Measurements from ENCODE around the gene AADAC. TPM values are rescaled to one million over a fixed set of nuclear protein-coding genes. Genes with fewer than 3 reads are reported as not detected.

Gene AADAC
- total RNA-seq, 4 donors from 2014 or later: 9.9 to 239 (median 67.4) TPM

GRCh38 chr3:151859233-151859673 is 45.3 kb downstream of the AADAC start:
- H3K4me3 ChIP-seq: no peak overlapping the region
- H3K36me3 ChIP-seq: no peaks in the 10 kb centered on the region
- TF ChIP-seq, protein P1, sequence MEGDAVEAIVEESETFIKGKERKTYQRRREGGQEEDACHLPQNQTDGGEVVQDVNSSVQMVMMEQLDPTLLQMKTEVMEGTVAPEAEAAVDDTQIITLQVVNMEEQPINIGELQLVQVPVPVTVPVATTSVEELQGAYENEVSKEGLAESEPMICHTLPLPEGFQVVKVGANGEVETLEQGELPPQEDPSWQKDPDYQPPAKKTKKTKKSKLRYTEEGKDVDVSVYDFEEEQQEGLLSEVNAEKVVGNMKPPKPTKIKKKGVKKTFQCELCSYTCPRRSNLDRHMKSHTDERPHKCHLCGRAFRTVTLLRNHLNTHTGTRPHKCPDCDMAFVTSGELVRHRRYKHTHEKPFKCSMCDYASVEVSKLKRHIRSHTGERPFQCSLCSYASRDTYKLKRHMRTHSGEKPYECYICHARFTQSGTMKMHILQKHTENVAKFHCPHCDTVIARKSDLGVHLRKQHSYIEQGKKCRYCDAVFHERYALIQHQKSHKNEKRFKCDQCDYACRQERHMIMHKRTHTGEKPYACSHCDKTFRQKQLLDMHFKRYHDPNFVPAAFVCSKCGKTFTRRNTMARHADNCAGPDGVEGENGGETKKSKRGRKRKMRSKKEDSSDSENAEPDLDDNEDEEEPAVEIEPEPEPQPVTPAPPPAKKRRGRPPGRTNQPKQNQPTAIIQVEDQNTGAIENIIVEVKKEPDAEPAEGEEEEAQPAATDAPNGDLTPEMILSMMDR (IDR thresholded peaks at IDR 0.05): no peak
- TF ChIP-seq POLR2A (IDR thresholded peaks at IDR 0.05): no peak
- H3K9me3 ChIP-seq: no peaks in the 10 kb centered on the region
- no peak overlapping the region for H3K27ac ChIP-seq
- no peak for DNase-seq
- no peaks in the 10 kb centered on the region for H3K27me3 ChIP-seq
- H3K4me1 ChIP-seq: no peaks in the 10 kb centered on the region

DNA sequence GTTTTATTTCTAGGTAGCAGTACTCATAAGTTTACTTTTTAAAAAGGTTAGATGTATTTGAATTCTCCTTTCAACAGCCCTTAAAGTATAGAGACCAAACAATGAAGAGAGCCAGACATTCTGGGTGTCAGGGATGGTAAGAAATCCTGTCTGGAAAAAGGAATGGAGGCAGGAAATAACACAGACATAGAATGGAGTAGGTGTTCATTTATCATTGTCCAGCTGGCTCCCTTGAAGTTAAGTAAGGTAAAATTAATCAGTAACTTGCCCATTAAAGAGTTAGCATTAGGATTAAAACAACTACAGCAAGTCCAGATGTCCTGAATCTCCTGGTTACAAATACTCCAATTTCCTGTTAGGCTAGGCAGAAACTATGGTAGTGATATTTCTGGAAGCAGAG is 46.0 kb downstream of the AADAC start:
- H3K9me3 ChIP-seq: no peaks in the 10 kb centered on the region
- no peaks in the 10 kb centered on the region for H3K4me1 ChIP-seq
- H3K36me3 ChIP-seq: no peaks in the 10 kb centered on the region
- H3K4me3 ChIP-seq: no peak overlapping the region
- no peak overlapping the region for H3K27ac ChIP-seq
- DNase-seq: no peak
- TF ChIP-seq, protein P1 (IDR thresholded peaks at IDR 0.05): no peak
- no peak for TF ChIP-seq POLR2A (IDR thresholded peaks at IDR 0.05)
- H3K27me3 ChIP-seq: no peaks in the 10 kb centered on the region

DNA sequence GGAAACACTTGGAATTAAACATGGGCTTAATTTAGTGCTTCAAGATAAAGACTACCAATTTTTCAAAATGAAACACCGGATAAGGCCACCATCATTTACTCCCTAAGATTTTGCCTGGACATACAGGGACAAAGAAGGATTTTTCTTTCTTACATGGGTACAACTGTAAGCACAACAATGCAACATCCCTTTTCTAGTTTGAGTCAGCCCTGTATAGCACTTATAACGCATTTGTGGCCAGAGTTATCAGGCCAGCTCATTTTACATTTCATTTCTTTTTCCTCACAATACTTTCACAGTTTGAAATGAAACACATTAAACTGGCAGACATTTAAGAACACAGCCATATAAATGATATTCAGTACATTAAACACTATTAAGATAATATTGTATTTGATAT is 49.7 kb downstream of the AADAC start:
- H3K36me3 ChIP-seq: no peaks in the 10 kb centered on the region
- no peak overlapping the region for H3K4me3 ChIP-seq
- H3K9me3 ChIP-seq: no peaks in the 10 kb centered on the region
- TF ChIP-seq, protein P1 (IDR thresholded peaks at IDR 0.05): no peak
- no peak for TF ChIP-seq POLR2A (IDR thresholded peaks at IDR 0.05)
- H3K4me1 ChIP-seq: no peaks in the 10 kb centered on the region
- DNase-seq: no peak
- H3K27me3 ChIP-seq: no peaks in the 10 kb centered on the region
- H3K27ac ChIP-seq: no peak overlapping the region

- no peaks in the 10 kb centered on the region for H3K9me3 ChIP-seq
- H3K27me3 ChIP-seq: no peaks in the 10 kb centered on the region
- DNase-seq: no peak
- no peaks in the 10 kb centered on the region for H3K36me3 ChIP-seq
- no peaks in the 10 kb centered on the region for H3K4me1 ChIP-seq
- H3K4me3 ChIP-seq: no peak overlapping the region
- TF ChIP-seq POLR2A (IDR thresholded peaks at IDR 0.05): no peak
- TF ChIP-seq, protein P1 (IDR thresholded peaks at IDR 0.05): no peak
- H3K27ac ChIP-seq: no peak overlapping the region
Observed at GRCh38 chr3:151864423-151865101, 50.6 kb downstream of the AADAC start.

GRCh38 chr3:151866711-151867410 is 52.9 kb downstream of the AADAC start:
- TF ChIP-seq, protein P1 (IDR thresholded peaks at IDR 0.05): no peak
- TF ChIP-seq POLR2A (IDR thresholded peaks at IDR 0.05): no peak
- Histone ChIP-seq H3K4me1 (no peaks in the 10 kb centered on the region), H3K36me3 (no peaks in the 10 kb centered on the region), H3K27ac (no peak overlapping the region), H3K9me3 (no peaks in the 10 kb centered on the region), H3K4me3 (no peak overlapping the region), H3K27me3 (no peaks in the 10 kb centered on the region)
- DNase-seq: no peak

Data from Peyer's patch (tissue), 4 donors.